A673 (cell line): Measurements from ENCODE around the gene SAXO1.

ENCODE experiments used
- CTCF ChIP-seq: fragments of 300-800, 200-600 bp; sonication (generic); conservative IDR thresholded peaks from 2 replicates; pipeline ENCODE4 v1.5.1; 2017; ENCODE audit warnings: low read depth, mild to moderate bottlenecking, antibody characterized with exemption, low read length, moderate library complexity, mixed read lengths
- EZH2 ChIP-seq: fragments of 200-600 bp; sonication (generic); IDR thresholded peaks from 2 replicates; pipeline ENCODE4 v1.6.1; 2017; ENCODE audit warnings: borderline replicate concordance, low read depth, mild to moderate bottlenecking, mixed read lengths, antibody characterized with exemption, low read length; ENCODE audit not compliant: poor library complexity, severe bottlenecking

- TF ChIP-seq CTCF (no peak), EZH2 (no peak)
These were observed at the start of gene SAXO1 for GRCh38 chr9:19033015-19033414.
